GM18505 (cell line): ENCODE results near the gene IQGAP2.
"Not testable (repeated sequence)": the region's sequence is repeated elsewhere in the genome, so short reads cannot be mapped to it uniquely, and the experiment has no call there.

ENCODE experiments used
- ATAC-seq: cut with Tn5 transposase; IDR thresholded peaks from one replicate; pipeline ENCODE4 v1.9.1; 2021; ENCODE audit not compliant: unreplicated experiment
- POLR2A ChIP-seq: IDR thresholded peaks from 4 replicates; pipeline ENCODE4 v1.6.1; 2011; ENCODE audit warnings: borderline replicate concordance; ENCODE audit not compliant: insufficient read depth, insufficient read length; ENCODE audit errors: extremely low read depth

The IQGAP2 gene

DNA sequence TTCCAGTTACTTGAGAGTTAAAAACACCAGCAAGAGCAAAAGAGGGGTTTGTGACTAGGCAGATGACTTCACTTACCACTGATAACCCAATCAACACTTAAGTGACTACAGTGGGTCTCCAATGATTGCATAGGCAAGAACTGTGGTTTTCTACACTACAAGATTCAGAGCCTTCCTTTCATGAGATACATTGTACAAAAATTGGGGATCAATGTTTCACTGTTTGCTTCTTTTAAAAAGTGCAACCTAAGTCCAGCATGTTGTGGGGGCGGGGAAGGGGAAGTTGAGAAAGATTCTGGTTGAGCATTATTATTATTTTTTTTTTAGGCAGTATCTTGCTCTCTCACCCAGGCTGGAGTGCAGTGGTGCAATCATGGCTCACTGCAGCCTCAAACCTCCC is 3.6 kb downstream of the IQGAP2 start:
- no peak for TF ChIP-seq POLR2A

DNA sequence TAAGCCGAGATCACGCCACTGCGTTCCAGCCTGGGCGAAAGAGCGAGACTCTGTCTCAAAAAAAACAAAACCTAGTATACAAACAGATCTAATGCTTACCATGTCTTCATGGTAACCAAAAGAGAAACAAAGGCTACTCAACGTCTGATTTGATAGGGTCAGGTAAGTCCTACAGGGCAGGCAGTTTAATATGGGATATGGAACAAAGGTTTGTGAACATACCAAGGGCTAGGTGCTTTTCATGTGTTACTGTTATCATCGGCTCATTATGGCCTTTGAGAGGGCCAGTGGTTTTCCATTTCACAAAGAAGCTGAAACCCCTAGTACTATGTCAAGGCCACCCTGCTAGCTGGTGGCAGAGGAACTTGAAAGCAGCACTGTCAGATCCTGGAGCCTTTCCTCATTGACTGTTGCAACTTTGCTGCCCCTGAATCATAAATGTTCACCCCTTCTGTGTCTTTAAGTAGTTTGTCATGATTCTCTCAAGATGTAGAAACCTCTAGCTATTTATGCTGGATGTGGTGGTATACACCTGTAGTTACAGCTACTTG is 5.1 kb downstream of the IQGAP2 start:
- ATAC-seq: no peak
- no peak for TF ChIP-seq POLR2A

More for the DNA sequence above, 3.6 kb downstream of the IQGAP2 start:
- no peak for ATAC-seq

DNA sequence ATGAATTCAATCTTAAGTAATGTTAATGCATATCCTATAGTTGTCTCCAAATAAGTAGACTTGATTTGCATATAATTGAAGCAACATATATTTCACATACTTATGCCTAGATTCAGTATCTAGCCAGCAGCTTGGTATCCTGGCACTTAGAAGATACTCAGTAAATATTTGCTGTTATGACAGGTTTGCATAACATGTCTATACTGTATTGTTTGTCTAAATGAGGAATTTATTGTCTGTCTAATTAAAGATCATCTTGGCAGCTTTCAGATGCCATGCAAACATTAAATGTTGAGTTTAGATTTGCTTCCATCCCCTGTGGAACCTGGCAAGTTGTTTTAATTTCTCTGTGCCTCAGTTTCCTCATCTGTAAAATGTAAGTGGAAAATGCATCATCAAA is 9.4 kb downstream of the IQGAP2 start:
- no peak for ATAC-seq
- no peak for TF ChIP-seq POLR2A

DNA sequence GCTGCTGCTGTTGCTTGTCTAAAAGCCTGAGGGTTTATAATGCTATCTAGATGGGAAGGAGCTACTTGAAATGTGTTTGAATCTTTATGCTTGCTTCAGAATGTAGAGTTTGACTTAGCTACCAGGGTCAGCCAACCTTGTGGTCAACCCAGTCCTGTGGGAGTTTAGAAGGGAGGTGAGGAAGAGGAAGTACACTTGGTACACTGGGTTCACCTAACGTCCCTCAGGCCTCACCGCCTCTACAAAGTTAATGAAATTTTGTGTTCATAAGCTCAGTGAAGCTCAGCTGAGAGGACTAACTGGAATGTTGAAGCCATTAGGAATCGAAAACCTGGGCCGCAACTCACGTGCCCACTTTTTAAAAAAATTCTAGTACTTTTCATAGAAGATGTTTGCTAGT is 10.7 kb downstream of the IQGAP2 start:
- no peak for TF ChIP-seq POLR2A
- no peak for ATAC-seq

DNA sequence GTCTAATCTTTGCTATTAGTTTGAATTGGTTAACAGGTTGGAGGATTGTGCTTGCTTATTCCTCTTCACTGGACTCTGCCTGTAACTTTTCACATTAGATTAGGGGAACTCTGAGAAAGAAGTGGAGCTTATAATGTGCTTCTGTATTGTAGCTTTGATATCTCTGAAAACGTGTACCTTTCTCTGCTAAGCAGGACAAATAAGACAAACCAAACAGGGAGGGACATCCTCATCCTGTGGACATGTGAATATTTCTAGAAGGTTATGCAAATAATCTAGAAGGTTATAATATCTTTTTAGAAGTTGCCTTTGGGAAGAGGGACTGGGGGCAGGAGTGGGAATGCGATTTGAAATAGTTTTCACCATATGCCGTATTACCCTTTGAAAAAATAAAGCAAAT is 11.7 kb downstream of the IQGAP2 start:
- ATAC-seq: no peak
- TF ChIP-seq POLR2A: no peak

DNA sequence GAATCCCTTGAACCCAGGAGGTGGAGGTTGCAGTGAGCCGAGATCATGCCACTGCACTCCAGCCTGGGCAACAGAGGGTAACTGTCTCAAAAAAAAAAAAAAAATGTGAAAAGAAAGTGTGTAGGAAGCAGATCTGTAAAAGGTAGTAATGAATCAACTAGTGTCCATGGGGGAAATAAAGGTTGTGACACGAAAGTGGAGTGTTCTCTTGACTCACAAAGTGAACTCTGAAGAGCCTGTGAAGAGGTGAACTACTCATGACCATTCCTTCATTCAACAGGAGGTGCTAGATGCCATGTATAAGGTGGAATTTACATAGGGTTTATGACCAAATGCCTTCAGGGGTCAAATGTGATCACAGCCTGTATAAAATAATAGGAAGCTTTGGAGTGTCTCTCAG is 12.8 kb downstream of the IQGAP2 start:
- TF ChIP-seq POLR2A: no peak
- ATAC-seq: no peak

DNA sequence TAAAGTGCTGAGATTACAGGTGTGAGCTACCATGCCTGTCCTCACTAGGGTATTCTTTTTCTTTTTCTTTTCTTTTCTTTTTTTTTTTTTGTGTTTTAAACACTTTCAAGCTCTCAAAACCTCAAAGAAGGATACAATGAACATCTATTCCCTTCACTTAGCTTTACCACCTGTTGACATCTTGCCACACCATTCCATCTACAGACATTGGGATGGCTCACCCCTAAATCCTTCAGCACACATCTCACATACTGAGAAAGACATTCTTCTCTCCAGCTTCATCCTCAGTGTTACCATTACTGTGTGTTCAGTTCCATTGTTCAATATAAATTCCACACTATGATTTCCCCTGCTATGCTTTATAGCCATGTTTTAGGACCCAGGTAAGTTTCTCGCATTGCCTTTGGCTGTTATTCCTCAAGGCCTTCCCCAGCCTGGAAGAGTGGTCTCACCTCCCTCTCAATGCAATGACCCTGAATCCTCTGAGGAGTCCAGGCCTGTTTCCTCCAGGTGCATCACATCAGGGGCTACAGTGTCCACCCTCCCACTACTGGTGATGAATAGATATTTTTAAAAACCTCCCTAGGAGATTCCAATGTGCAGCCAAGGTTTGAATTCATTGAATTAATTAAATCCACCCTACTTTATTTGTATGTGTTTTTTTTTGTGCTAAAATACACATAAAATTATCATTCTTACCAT is 16.7 kb downstream of the IQGAP2 start:
- no peak for ATAC-seq
- TF ChIP-seq POLR2A: no peak

DNA sequence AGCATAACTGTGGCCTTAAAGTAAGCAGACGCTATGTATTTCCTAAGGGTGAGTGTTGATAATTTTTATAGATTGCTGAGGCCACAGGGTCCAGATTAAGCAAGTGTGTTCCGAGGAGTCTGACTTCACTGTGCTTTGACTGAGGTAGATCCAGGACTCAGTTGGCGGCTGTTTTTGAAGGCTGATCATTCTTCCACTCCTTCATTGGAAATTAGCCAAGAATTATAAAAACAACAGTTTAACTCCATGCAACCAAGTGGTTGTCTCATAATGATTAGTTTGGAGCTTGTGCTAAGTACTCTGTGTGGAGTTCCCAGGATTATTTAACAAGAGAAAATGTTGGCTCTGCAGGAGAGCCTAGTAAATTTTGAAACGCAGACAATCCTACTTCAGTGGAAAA is 19.1 kb downstream of the IQGAP2 start:
- ATAC-seq: no peak
- no peak for TF ChIP-seq POLR2A

DNA sequence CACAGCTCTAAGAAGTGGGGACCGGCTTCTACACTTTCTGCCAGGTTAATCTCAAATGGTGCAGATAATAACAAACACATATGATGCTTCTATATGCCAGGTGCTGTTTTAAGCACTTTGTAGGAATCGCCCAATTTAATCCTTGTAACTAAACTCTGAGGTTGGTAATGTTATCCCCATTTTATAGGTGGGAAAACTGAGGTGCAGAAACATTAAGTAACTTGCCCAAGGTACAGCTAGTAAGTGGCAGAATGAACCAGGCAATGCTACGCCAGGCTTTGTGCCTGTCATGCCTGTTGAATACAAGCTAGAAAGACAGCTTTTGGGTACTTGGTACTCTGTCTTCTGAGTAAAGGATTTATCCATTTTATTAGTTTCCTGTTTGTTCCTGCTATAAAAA is 19.7 kb downstream of the IQGAP2 start:
- TF ChIP-seq POLR2A: no peak
- no peak for ATAC-seq

DNA sequence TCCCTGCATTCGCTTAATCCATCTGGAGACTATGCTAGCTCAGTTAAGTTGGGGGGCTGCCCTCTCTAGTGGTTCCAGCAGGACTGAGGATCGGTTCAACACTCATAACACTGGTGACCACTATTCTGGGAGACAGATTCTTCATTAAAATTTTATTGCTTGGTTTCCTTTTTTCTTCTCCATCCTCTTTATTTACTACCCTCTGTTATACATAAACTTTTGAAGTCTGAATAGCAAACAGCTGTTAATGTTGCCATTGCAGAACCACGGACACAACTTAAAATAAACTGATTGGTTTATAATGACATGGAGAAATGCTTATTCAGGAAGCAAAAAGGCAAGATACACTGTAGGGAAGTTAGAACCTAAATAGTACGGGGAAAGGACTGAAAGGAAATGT is 22.1 kb downstream of the IQGAP2 start:
- ATAC-seq: no peak
- TF ChIP-seq POLR2A: no peak

DNA sequence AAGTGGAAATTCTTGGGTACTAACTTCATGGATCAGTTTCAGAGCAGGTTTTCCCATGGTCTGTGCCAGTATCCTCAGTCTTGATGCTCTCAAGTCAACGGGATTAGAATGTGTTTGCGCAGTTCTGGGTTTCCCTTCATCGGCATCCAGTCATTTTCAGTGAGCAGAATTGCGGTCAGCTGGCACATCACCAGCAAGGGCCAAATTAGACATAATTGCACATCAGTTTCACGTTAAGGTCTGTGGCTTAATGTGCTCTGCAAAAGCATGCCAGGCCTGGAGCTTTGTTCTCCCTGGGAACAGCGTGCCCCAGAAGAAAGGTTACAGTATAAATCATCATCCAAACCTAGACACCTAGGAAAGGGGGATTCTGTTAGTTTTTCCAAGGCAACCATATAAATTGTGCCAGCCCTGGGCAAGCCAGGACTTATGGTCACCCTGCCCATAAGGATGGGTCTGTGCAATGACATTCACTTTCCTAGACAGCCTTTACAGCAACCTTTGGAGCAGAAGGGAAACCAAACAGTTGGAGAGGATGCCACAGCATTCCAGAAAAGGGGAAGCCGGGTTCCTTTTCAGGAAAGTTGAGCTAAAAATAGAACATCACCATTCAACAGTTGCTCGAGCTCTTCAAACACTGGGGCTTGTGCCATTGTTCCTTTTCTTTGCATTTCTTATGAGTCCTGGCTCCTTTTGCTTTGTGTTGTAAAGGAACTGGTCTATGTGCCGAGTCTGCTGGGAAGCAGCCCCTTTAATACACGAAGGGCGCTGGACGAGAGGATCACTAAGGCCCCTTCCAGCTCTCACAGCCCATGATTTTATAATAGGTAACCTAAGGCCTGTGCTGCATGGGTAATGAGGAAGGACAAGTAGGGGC is 23.1 kb downstream of the IQGAP2 start:
- ATAC-seq: no peak
- TF ChIP-seq POLR2A: no peak

DNA sequence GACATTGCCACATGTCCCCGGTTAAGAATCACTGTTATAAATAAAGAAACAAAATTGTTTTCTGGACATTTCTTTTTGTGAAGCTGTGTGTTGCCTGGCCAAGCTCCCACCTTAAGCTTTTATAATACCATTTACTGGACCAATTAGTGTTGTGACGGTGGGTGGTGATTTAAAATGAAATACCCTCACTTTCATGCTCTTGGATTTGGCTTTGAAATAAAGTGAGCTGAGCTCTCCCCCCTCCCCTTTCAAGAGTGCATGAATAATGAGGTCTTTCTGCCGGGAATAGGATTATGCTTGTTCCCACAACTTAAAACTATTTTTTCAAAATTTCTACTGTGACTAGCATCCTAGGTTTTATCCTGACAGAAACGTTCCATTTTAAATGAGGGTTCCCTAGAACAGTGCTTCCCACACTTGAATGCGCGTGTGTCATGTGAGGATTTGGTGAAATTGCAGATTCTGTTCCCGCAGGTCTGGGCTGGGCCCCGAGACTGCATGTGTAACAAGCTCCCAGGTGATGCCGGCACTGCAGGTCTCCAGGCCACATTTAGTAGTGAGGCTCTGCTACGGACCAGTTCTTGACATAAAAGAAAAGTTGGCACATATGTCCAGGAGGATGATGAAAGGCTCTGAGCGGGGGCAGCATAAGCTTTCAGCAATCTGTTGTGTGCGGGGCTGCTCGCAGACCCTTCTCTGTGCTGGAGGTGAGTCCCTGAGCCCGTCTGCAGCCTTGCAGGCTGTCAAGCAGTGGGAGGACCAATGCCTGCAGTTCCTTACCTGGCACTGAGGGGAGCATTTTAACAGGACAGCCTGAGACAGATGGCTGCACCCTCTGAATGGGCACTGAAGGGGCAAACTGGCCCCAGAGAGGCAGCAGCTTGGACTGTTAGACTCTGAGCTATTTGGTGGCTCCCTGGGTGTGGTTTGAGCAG is 24.4 kb downstream of the IQGAP2 start:
- no peak for TF ChIP-seq POLR2A
- no peak for ATAC-seq

DNA sequence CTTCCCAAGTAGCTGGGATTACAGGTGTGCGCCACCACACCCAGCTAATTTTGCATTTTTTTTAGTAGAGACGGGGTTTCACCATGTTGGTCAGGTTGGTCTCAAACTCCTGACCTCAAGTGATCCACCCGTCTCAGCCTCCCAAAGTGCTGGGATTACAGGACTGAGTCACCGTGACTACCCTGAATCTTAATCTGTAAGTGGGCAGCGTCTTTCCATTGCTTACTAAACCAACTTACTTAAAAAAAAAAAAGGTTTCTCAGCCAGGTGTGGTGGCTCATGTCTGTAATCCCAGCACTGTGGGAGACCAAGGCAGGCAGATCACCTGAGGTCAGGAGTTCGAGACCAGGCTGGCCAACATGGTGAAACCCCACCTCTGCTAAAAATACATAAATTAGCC is 25.5 kb downstream of the IQGAP2 start:
- not testable (repeated sequence) for ATAC-seq
